RWPE2 (cell line): ENCODE results near the gene CXorf65.
A peak's percentile ranks its signal among the peaks of the same experiment; 100 is the strongest.

Experiments
- ATAC-seq: fragments of 200-7000 bp; cut with Tn5 transposase; 3 replicates; pipeline ENCODE4 v1.9.1; 2021; ENCODE audit warnings: low read depth
- DNase-seq: peaks from one replicate; pipeline ENCODE4 v3.0.0-alpha.2; 2020; ENCODE audit warnings: low spot score
- H3K27ac ChIP-seq: fragments of 450-650 bp; 2 replicates; pipeline ENCODE4 v1.5.1; 2017; ENCODE audit warnings: mild to moderate bottlenecking; ENCODE audit not compliant: poor library complexity, severe bottlenecking
- H3K27me3 ChIP-seq: fragments of 250-450 bp; sonication (Bioruptor Pico); 2 replicates; pipeline ENCODE4 v1.5.1; 2021; ENCODE audit warnings: mild to moderate bottlenecking, moderate library complexity; ENCODE audit not compliant: insufficient read depth, poor library complexity, severe bottlenecking
- H3K36me3 ChIP-seq: fragments of 250-450 bp; sonication (Bioruptor Pico); 2 replicates; pipeline ENCODE4 v1.5.1; 2020; ENCODE audit warnings: low read depth, mild to moderate bottlenecking, moderate library complexity
- H3K4me1 ChIP-seq: fragments of 250-450 bp; sonication (Bioruptor Pico); 2 replicates; pipeline ENCODE4 v1.5.1; 2021; ENCODE audit warnings: mild to moderate bottlenecking, moderate library complexity; ENCODE audit not compliant: insufficient read depth, poor library complexity, severe bottlenecking
- H3K4me3 ChIP-seq: fragments of 250-450 bp; sonication (Bioruptor Pico); 2 replicates; pipeline ENCODE4 v1.5.1; 2021; ENCODE audit warnings: mild to moderate bottlenecking, moderate library complexity; ENCODE audit not compliant: severe bottlenecking
- H3K9me3 ChIP-seq: fragments of 250-450 bp; sonication (Bioruptor Pico); 2 replicates; pipeline ENCODE4 v1.5.1; 2021; ENCODE audit warnings: mild to moderate bottlenecking, moderate library complexity; ENCODE audit not compliant: severe bottlenecking
- CTCF ChIP-seq: fragments of 450-650 bp; IDR thresholded peaks from one replicate; pipeline ENCODE4 v1.5.1; 2017; ENCODE audit warnings: mild to moderate bottlenecking, moderate library complexity; ENCODE audit not compliant: poor library complexity, severe bottlenecking

CXorf65 gene

GRCh38 chrX:71128915-71129765 is 22.6 kb upstream of the CXorf65 start:
- no peak for DNase-seq
- no peaks in the 10 kb centered on the region for H3K4me1 ChIP-seq
- H3K4me3 ChIP-seq = no peak overlapping the region
- H3K9me3 ChIP-seq = no peaks in the 10 kb centered on the region
- H3K27ac ChIP-seq = no peak overlapping the region
- peaks cover 19% of the 10 kb centered on the region for H3K36me3 ChIP-seq
- H3K27me3 ChIP-seq = no peaks in the 10 kb centered on the region
- peak; percentile 59; the same call in 1 of the 3 replicates for ATAC-seq
- peak; percentile 65 for TF ChIP-seq CTCF

GRCh38 chrX:71128166-71128833 is 21.8 kb upstream of the CXorf65 start:
- Histone ChIP-seq H3K4me1 (no peaks in the 10 kb centered on the region), H3K27ac (no peak overlapping the region), H3K27me3 (no peaks in the 10 kb centered on the region), H3K36me3 (peaks cover 19% of the 10 kb centered on the region), H3K9me3 (no peaks in the 10 kb centered on the region), H3K4me3 (no peak overlapping the region)
- no peak for ATAC-seq
- no peak for TF ChIP-seq CTCF
- DNase-seq = no peak

GRCh38 chrX:71118985-71119535 is 12.5 kb upstream of the CXorf65 start:
- ATAC-seq (peak; percentile 43; the same call in 2 of the 3 replicates), DNase-seq (no peak)
- peak overlapping the region; percentile 62 for H3K4me3 ChIP-seq
- H3K4me1 ChIP-seq = no peaks in the 10 kb centered on the region
- no peaks in the 10 kb centered on the region for H3K27me3 ChIP-seq
- H3K9me3 ChIP-seq = no peaks in the 10 kb centered on the region
- no peak for TF ChIP-seq CTCF
- no peak overlapping the region for H3K27ac ChIP-seq
- peaks cover 5% of the 10 kb centered on the region; the same call in 1 of the 2 replicates for H3K36me3 ChIP-seq

GRCh38 chrX:71118032-71118984 is 11.8 kb upstream of the CXorf65 start, which contains the start of gene MED12:
Gene MED12 (plus strand): TSS chrX:71118596. CDS start chrX:71118755, 159 bp downstream.
- Histone ChIP-seq H3K36me3 (0 out of 2 replicates have a peak, but pooled peaks cover 5% of the 10 kb centered on the region), H3K27me3 (no peaks in the 10 kb centered on the region), H3K4me1 (no peaks in the 10 kb centered on the region), H3K9me3 (no peaks in the 10 kb centered on the region), H3K27ac (no peak within 1 kb of the TSS), H3K4me3 (peak within 1 kb of the TSS; percentile 62)
- peak; percentile 63 for DNase-seq
- peak; percentile 90 for ATAC-seq
- no peak for TF ChIP-seq CTCF
